HL-60/S4 (cell line): Measurements from ENCODE around the gene ARL9.

Experiments
- in situ Hi-C: fragments of 300-500 bp; cut with MboI; formaldehyde crosslinking; loops from 2 replicates; pipeline ENCODE4 v1.14.3; 2022; ENCODE audit warnings: low sequenced_read_pairs

The ARL9 gene

DNA sequence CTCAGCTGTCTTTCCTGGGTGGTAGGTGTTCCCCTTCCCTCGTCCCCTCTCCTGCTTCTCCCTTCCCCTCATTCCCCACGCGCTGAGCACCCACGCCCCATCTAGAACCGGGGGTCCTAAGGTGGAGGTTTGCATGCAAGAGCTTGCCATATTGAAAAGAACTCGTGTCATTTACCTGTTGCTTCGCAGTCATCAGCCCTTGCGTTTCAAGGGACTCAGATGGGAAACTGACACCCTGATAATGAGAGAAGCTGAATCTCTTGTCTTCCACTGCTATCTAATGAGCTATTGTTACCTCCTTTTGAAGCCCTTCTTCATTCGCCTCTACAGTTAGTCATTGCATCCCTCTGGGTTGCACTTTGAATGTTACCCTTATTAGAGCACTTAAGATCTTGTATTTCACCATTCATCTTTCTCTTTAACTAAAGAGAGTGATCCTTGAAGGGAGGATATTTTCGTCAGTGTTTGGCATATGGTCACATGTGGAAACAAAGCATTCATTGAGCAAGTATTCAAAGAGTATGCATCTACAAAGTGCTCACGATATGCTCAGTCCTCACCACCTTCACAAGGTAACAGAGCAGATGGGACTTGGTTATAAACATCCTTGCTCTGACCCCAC is 25.7 kb downstream of the ARL9 start:
- in situ Hi-C loops = no loop called here

DNA sequence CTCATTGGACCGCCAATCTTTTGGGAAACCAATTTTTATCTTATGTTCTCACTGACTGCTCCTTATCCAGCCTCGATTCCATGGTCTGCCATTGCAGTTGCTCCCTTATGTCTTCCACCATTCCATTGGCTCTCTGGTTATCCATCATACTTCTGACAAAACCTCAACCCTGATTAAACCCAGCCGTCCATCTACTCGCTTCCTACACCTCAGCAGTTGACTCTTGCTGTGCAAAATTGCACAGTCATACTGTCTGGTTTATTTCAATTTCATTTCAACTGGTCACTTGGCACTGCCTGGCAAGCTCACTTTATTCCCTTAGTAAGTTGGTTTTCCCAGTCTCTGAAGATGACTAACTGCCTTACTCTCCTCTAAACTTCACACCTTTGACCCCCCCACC is 26.2 kb downstream of the ARL9 start:
- in situ Hi-C loops = no loop called here

DNA sequence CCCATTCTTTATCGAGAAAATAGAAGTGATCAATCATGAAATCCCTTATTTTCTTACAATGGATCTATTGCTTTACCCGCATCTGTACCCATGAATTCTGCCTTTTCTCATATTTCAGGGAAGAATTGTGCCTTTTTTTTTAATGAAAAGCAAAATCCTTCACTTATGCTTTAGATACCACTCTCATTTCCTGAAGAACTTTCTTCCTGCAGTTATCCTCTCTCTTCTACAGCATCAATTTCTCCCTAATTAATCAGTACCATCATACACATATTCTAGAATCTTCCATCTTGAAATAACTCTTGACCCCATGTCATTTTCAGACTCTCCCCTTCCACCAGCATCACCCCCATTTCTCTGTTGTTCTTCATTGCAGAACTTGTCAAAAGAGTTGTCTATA is 26.6 kb downstream of the ARL9 start:
- in situ Hi-C loops = no loop called here

- in situ Hi-C loops = no loop called here
Measured at GRCh38 chr4:56535915-56536314, 30.3 kb downstream of the ARL9 start.

GRCh38 chr4:56537147-56537546 is 31.6 kb downstream of the ARL9 start:
- in situ Hi-C loops = no loop called here

GRCh38 chr4:56540826-56541225 is 35.2 kb downstream of the ARL9 start:
- in situ Hi-C loops = no loop called here

GRCh38 chr4:56544573-56545131 is 39.1 kb downstream of the ARL9 start:
- in situ Hi-C loops = no loop called here

GRCh38 chr4:56550642-56551041 is 45.1 kb downstream of the ARL9 start:
- in situ Hi-C loops = no loop called here

DNA sequence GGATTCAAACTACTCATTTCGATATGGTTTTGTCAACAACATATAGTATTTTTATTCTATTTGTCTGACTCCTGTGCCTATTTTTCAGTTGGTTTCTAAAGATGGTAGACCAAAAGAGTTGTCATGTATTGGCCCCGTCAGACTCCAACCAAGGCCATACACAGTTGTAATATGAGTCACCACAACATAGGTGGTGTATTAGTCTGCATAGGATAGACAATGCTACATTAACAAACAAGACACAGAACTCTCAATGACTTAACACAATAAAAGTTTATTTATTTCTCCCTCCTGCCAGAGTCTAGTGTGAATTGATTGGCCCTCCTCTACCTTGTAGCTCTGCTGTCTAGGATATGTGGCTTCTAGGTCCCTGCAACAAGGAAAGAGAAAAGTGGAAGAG is 45.9 kb downstream of the ARL9 start:
- in situ Hi-C loops = no loop called here

DNA sequence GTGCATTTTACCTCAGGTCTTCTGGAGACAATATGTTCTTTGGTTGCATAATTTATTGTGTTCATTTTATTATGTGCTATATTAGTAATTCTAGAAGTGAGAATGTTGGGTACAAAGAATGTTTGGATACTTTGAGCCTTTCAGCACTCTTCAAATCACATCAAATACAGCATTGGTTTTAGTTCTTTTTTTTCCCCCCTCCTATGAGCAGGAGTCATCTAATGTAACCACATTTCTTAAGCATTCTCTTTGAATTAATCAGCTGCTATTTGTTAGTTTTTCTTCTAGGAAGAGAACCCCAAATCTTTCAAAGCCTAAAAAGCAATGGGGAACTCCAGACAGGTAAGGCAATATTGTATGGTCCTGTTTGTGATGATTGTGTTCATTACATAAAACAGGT is 46.7 kb downstream of the ARL9 start:
- in situ Hi-C loops = no loop called here

GRCh38 chr4:56570041-56570440 is 64.5 kb downstream of the ARL9 start:
- in situ Hi-C loops = no loop called here
